SK-N-SH treated with all-trans-retinoic acid at 6 μM for 48 hours (cell line): ENCODE data around the gene E2F7.

ENCODE experiments used
- ARNTL ChIP-seq: fragments of 450-650 bp; formaldehyde crosslinking; IDR thresholded peaks from 2 replicates; pipeline ENCODE4 v1.5.0; 2020; ENCODE audit warnings: low read depth, mild to moderate bottlenecking, moderate library complexity, borderline replicate concordance
- BACH2 ChIP-seq: fragments of 250-450 bp; sonication (Bioruptor Pico); IDR thresholded peaks from 2 replicates; pipeline ENCODE4 v1.9.0; 2021; ENCODE audit warnings: mild to moderate bottlenecking, borderline replicate concordance
- ESRRG ChIP-seq: fragments of 250-450 bp; sonication (Bioruptor Pico); IDR thresholded peaks from 2 replicates; pipeline ENCODE4 v1.6.1; 2021; ENCODE audit warnings: mild to moderate bottlenecking
- GLIS3 ChIP-seq: fragments of 250-450 bp; sonication (Bioruptor Pico); IDR thresholded peaks from 2 replicates; pipeline ENCODE4 v1.5.0; 2020; ENCODE audit warnings: mild to moderate bottlenecking, moderate library complexity
- ISL1 ChIP-seq: fragments of 250-450 bp; sonication (Bioruptor Pico); IDR thresholded peaks from 2 replicates; pipeline ENCODE4 v2.1.2; 2022; ENCODE audit warnings: mild to moderate bottlenecking, moderate library complexity
- RARB ChIP-seq: fragments of 250-450 bp; sonication (Bioruptor Pico); IDR thresholded peaks from 2 replicates; pipeline ENCODE4 v1.8.0; 2021; ENCODE audit warnings: mild to moderate bottlenecking, moderate library complexity
- SNAI2 ChIP-seq: fragments of 250-450 bp; sonication (Bioruptor Pico); IDR thresholded peaks from 2 replicates; pipeline ENCODE4 v1.5.0; 2020; ENCODE audit warnings: mild to moderate bottlenecking, moderate library complexity
- TOX ChIP-seq: fragments of 250-450 bp; sonication (Bioruptor Pico); IDR thresholded peaks from 2 replicates; pipeline ENCODE4 v1.8.0; 2021; ENCODE audit warnings: mild to moderate bottlenecking, moderate library complexity, borderline replicate concordance
- ZC3H10 ChIP-seq: fragments of 250-450 bp; sonication (Bioruptor Pico); IDR thresholded peaks from 2 replicates; pipeline ENCODE4 v1.5.1; 2021; ENCODE audit warnings: mild to moderate bottlenecking, moderate library complexity
- ZFP3 ChIP-seq: fragments of 250-450 bp; sonication (Bioruptor Pico); IDR thresholded peaks from 2 replicates; pipeline ENCODE4 v1.5.0; 2020; ENCODE audit warnings: mild to moderate bottlenecking, moderate library complexity
- ZFP30 ChIP-seq: fragments of 450-650 bp; formaldehyde crosslinking; IDR thresholded peaks from 2 replicates; pipeline ENCODE4 v1.5.0; 2022; ENCODE audit warnings: mild to moderate bottlenecking, moderate library complexity
- ZNF70 ChIP-seq: fragments of 450-650 bp; formaldehyde crosslinking; IDR thresholded peaks from 2 replicates; pipeline ENCODE4 v1.5.0; 2020; ENCODE audit warnings: mild to moderate bottlenecking, moderate library complexity
- TF ChIP-seq, protein P1 (sequence below): fragments of 250-450 bp; sonication (Bioruptor Pico); IDR thresholded peaks from 2 replicates; pipeline ENCODE4 v1.5.1; 2020; ENCODE audit warnings: low read depth, mild to moderate bottlenecking, moderate library complexity

DNA sequence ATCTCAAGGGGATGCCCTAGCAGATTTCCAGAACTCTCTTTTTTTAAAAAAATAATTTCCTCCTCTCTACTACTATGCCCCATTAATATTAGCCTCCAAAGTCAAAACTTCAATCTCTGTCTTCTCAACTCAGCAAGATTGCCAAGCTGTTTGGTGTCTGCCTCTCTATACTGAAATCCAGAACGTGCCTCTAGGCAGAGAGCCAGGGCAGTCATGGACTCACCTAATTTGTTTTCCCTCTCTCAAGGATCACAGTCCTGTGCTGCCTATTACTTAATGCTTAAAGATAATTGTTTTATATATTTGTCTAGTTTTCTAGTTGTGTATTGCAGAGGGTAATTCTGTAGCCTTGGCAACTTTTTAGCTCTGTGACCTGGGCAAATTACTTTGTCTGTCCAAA, 74.7 kb downstream of the E2F7 start:
- TF ChIP-seq SNAI2 (no peak), ZFP3 (CRISPR knock-in tag) (no peak), ZC3H10 (no peak), ESRRG (no peak), RARB (CRISPR knock-in tag) (no peak), BACH2 (CRISPR knock-in tag) (no peak), TOX (CRISPR knock-in tag) (no peak), ISL1 (CRISPR knock-in tag) (no peak), GLIS3 (CRISPR knock-in tag) (no peak), ZNF70 (CRISPR knock-in tag) (no peak), ARNTL (CRISPR knock-in tag) (no peak), ZFP30 (CRISPR knock-in tag) (no peak)
- TF ChIP-seq, protein P1, sequence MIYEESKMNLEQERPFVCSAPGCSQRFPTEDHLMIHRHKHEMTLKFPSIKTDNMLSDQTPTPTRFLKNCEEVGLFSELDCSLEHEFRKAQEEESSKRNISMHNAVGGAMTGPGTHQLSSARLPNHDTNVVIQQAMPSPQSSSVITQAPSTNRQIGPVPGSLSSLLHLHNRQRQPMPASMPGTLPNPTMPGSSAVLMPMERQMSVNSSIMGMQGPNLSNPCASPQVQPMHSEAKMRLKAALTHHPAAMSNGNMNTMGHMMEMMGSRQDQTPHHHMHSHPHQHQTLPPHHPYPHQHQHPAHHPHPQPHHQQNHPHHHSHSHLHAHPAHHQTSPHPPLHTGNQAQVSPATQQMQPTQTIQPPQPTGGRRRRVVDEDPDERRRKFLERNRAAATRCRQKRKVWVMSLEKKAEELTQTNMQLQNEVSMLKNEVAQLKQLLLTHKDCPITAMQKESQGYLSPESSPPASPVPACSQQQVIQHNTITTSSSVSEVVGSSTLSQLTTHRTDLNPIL (CRISPR knock-in tag) = no peak
